ENCODE measurements around the gene GTF2IRD1. TPM values are rescaled to one million over a fixed set of nuclear protein-coding genes. Genes with fewer than 3 reads are reported as not detected.
A peak's percentile ranks its signal among the peaks of the same experiment; 100 is the strongest.
"Not testable (repeated sequence)": the region's sequence is repeated elsewhere in the genome, so short reads cannot be mapped to it uniquely, and the experiment has no call there.

Gene GTF2IRD1
- polyA plus RNA-seq, 1 donor, result 65.9 TPM

- peak; percentile 71 for DNase-seq
Observed at GRCh38 chr7:74429153-74429747, 24.5 kb upstream of the GTF2IRD1 start.

- DNase-seq, result not testable (repeated sequence)
Observed at GRCh38 chr7:74430409-74430808, 23.3 kb upstream of the GTF2IRD1 start.

GRCh38 chr7:74430961-74431466 is 22.7 kb upstream of the GTF2IRD1 start:
- no peak for DNase-seq

GRCh38 chr7:74437291-74437571 is 16.5 kb upstream of the GTF2IRD1 start:
- not testable (repeated sequence) for DNase-seq

GRCh38 chr7:74438327-74438726 is 15.4 kb upstream of the GTF2IRD1 start:
- no peak for DNase-seq

- DNase-seq, result no peak
Observed at GRCh38 chr7:74439541-74439940, 14.2 kb upstream of the GTF2IRD1 start.

GRCh38 chr7:74440143-74440542 is 13.6 kb upstream of the GTF2IRD1 start:
- not testable (repeated sequence) for DNase-seq

- no peak for DNase-seq
Observed at GRCh38 chr7:74441801-74442200, 11.9 kb upstream of the GTF2IRD1 start.

- no peak for DNase-seq
Observed at GRCh38 chr7:74443543-74444247, 10.0 kb upstream of the GTF2IRD1 start.

GRCh38 chr7:74449144-74449543 is 4.6 kb upstream of the GTF2IRD1 start:
- DNase-seq, result no peak

GRCh38 chr7:74449809-74450397 is 3.8 kb upstream of the GTF2IRD1 start:
- DNase-seq, result no peak

GRCh38 chr7:74452748-74453321 is 871 bp upstream of the GTF2IRD1 start:
- peak; percentile 79 for DNase-seq

- no peak for DNase-seq
Observed at GRCh38 chr7:74454021-74454924, 567 bp downstream of the GTF2IRD1 start.

- DNase-seq, result no peak
Observed at GRCh38 chr7:74454925-74455288, 1.2 kb downstream of the GTF2IRD1 start.

GRCh38 chr7:74455291-74455804 is 1.6 kb downstream of the GTF2IRD1 start:
- no peak for DNase-seq

GRCh38 chr7:74455928-74456327 is 2.2 kb downstream of the GTF2IRD1 start:
- DNase-seq, result no peak

- no peak for DNase-seq
Observed at GRCh38 chr7:74457007-74457406, 3.3 kb downstream of the GTF2IRD1 start.

GRCh38 chr7:74461970-74462706 is 8.4 kb downstream of the GTF2IRD1 start:
- no peak for DNase-seq

- no peak for DNase-seq
Observed at GRCh38 chr7:74462707-74463100, 9.0 kb downstream of the GTF2IRD1 start.

- no peak for DNase-seq
Observed at GRCh38 chr7:74464931-74465886, 11.5 kb downstream of the GTF2IRD1 start.
